Amygdala (tissue), 56 donors: ENCODE measurements around the gene DZIP1L.
A peak's percentile ranks its signal among the peaks of the same experiment; 100 is the strongest.

ENCODE experiments used
- DNase-seq, 56 donors: peaks; one replicate each; lab custom pipeline; 2025; lab: John Stamatoyannopoulos, UW

DZIP1L gene

DNA sequence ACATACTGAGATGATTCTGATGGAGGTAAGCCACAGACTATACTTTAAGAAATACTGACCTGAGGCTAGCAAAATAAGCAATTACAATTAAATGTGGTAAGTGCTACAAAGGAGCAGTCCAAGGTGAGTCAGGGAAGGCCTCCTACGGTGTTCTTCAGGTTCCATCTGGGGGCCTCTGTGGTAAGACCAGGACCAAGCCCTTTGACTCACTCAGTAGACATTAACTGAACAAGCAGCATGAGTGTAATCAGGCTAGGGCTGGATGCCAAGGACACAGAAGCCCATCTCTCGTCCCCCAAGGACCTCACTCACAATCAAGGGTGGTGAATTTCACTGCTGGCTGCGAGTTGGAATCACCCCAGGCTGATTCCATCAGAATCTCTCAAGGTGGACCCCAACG lies 37.3 kb downstream of the DZIP1L start:
- DNase-seq: no peak

DNA sequence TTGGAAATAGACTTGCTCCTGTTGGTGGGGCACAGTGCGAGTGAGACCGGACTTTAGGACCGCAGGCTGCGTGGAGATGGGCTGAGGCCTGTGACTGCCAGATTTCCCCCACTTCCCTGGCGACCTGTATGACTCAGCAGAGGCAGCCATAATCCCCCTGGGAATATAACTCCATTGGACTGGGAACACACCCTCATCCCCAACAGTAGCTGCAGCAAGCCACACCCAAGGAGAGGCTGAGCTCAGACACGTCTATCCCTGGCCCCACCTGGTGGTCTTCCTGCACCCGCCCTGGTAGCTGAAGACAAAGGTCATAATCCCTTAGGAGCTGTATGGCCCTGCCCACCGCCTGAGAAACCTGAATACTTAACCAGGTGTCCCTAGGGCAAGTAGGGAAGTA lies 42.6 kb downstream of the DZIP1L start:
- DNase-seq: no peak

DNA sequence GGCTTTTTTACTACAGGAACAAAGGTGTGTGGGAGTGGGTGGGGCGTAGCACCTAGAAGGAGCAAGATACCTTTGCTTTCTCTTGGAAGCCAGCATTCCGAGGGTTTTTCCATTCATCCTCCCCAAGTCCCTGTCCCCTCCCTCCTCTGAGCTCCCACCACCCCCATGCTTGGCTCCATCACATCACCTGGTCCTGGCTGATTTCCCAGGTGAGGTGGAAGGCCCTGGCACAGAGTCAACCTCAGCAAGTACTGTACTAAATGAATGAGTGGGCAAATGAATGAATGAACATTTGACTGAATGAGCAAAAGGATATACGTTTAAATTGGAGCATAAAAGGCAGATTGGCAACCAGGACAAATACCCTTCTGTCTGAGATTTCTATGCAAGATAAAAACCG lies 45.4 kb downstream of the DZIP1L start:
- no peak for DNase-seq

DNA sequence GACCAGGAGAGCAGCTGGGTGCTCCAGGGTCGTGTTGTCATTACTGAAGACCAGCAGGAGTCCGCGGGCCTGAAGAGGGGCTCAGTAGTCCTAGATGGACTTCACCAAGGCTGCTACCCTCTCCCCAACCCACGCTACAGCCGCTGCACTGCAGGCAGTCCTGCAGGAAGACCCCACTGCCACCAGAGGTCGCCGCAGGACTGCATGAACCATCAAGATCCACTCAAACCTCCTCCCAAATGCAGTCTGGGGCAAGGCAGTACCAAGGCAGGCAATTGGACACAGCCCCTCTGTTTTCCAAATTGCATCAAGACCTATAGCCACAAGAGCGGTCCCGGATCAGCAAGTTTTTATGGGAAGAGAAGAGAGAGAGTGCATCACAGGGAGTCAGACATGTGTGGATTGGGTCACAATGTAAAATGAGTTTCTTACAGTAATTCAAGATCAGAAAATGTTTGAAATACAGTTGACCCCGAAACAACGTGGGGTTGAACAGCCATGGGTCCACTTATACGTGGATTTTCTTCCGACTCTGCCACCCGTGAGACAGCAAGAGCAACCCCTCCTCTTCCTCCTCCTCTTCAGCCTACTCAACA lies 46.7 kb downstream of the DZIP1L start:
- DNase-seq: peak in 51 of 56 donors; percentile 12 to 80 (median 53)

DNA sequence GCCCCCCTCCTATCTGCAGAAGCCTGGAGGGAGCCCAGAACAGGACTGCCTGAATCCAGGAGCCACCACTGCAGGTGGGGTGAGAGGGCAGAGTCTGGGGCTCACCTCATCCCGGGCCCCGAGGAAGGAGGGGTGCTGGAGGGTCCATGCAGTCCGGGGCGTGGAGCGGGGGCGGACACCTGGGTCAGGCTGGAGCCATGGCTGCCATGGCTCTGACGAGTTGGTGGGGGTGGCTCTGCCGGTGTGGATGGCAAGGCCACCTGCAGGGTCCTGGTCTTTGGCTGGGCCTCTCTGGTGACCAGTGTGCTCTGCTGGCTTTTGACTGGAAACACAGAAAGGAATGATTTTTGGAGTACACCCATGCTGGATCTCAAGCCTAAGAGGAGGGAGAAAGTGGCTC lies 47.4 kb downstream of the DZIP1L start:
- no peak for DNase-seq

DNA sequence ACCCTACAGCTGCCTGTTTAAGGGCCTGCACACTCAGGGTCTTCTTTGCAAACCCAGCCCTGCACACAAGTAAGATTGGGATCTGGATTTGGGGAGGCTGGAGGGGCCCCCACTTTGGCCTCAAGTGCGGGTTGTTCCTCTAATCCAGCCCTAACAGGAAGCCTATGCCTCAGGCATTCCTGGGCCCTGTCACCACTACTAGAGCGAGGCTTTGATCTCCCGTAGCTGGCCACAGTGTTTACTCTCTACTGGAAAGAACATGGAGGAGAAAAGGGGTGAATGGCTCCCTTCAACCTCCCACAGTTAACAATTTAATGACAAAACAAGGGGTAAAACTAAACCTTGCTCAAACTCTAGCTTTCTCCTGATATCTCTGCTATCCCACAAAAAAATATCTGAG lies 48.4 kb downstream of the DZIP1L start:
- no peak for DNase-seq

DNA sequence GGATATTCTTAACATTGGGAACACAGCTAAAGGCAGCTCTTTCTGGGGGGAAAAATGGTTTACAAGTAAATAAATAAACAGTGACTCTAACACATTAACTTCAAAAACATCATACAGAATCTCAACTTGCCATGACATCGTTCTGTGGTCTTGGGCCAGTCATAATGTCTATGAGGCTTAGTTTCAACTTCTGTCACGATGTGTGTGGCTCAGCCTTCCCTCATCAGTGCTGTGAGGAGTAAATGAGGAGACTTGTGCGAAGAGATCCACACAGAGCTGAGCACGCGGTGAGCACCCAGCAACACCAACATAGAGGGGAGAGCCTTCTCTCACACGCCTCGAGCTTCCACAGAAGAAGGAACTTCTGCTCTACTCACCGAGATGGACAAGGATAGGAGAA lies 49.0 kb downstream of the DZIP1L start:
- DNase-seq: no peak

DNA sequence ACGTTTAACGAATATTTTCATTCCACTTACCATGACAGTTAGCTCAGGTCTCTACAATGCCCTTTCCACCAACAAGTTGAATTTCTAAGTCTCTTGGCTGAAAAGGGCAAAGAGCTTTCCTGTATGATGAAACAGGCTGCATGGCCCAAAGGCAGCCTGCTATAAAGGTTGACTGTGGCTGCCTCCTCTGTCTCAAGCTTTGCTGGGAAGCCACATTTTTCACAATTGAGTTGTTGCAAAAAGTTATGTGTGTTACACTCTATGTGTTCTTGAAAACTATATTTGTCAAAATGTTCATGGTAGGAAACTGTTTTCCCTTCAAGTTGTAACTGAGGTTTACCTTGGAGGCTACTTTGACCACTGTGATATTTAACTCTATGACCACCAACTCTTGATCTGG lies 49.5 kb downstream of the DZIP1L start:
- DNase-seq: no peak

DNA sequence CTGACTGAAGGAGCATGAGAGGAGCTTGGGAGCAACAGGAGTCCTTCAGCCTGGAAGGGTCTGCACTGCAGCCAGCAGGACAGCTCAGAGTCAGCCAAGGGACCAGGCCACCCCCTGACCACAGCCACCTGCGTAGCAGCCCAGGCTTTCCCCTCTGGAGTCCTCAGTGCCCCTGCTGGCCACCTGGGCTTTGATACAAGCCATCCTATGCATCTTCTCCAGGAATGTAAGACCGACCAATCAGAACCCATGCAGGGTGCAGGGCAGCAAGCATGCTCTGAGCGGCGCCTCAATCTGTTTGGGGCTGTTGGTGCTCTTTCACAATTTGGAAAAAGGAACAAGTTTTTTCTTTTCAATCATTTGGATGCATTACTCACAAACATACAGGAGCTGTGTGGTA lies 52.0 kb downstream of the DZIP1L start:
- no peak for DNase-seq

DNA sequence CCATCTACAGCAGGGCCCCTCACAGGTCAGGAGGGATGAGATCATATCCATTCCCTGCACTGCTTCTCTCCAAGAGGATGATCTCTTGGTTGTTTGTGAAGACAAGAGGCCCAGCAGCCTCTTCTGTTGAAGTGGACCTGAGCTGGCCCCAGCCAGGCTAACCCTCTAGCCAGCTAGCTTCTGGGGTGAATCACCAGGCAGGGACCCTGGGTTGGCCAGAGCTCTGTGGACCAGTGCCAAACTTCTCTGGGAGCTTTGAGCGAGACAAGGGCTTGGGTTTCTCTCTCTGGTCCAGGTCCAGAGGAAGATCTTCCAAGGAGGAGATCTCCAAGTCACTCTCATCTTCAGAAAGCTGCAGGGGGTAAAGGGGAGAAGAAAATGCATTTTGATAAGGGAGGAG lies 52.8 kb downstream of the DZIP1L start:
- DNase-seq: no peak

DNA sequence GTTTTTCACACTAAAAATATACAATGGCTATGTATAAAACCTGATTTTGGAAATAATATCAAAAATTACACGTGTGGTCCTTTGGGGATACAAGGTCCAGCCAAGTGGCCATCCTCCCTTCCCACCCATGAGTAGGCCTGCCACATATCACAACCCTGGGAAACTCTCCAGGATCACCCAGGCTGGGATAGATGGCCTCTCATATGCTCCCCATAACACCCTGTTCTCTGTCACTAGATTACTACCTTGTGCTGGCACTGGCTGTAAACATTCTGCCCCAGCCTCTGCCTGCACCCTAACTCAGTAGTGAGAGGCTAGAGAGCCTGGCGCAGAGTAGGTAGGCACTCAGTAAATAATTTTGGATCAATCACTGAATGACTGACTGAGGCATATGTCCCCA lies 53.4 kb downstream of the DZIP1L start:
- DNase-seq: no peak

DNA sequence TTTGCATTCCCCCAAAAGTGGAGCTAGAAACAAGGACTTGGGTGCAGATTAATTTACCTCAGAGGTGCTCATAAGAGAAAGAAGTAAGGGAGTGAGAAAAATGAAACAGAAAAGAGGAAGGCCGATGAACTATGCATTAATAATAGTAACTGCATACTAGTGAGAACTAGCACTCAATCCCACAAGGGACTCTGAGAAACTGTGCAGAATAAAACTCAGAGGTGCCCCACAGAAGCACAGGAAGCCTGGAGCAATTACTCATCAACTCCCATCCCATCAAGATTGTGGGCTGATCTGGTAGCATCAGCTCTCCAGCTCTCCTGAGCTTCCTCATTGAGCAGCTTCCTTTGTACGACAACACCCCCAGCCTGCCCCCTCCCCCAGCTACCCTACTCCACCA lies 54.6 kb downstream of the DZIP1L start:
- DNase-seq: no peak

DNA sequence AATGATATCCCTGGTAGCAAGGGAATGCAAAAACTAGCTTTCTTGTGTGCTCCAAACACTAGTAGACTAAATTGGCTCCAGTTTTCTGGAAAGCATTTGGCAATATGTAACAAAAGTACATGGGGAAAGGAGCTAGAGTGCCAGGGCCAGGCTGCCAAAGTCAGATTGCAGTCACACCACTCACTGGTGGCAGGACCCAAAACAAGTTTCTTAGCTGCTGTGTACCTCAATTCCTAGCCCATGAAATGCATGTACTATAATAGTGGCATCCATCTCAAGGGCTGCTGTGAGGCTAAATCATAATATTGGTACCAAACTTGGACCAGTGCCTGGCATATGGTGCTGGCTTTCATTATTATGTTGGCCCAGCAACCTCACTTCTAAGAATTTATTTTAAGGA lies 56.1 kb downstream of the DZIP1L start:
- no peak for DNase-seq

DNA sequence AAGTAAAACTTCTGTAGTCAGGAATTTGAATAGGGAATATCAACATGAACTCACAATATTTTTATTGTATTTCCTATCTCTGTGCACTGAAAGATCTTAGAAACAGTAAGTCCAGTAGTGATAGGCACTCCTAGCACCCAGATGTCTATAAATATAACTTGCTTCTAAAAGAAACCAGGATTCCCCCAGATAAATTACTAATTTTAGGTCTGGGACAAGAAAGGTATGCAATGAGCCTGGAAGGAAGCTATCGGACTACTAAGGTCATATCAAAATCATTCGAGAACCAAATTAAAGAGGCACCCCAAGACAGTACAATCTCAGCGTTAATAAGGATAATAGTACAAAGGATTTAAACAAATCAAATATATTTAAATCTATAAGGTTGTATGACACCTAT lies 58.0 kb downstream of the DZIP1L start:
- no peak for DNase-seq

DNA sequence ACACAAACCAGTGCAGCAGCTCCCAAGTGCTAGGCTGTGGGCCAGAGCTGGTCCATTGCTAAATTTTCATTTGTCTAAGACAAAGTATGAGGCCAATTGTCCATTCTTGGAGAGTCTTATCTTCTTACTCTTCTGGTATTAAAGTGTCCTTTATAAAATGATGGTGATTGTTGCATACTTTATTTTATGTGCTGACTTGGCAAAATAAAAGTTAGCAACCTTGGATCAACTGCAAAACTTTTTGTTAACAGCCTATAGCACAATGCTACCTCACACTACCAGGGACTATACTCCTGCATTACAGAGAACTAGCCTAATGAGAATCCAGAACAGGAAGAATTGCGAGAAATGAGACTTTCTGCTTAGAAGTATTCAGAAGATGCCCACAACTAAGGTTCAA lies 61.4 kb downstream of the DZIP1L start:
- DNase-seq: no peak

DNA sequence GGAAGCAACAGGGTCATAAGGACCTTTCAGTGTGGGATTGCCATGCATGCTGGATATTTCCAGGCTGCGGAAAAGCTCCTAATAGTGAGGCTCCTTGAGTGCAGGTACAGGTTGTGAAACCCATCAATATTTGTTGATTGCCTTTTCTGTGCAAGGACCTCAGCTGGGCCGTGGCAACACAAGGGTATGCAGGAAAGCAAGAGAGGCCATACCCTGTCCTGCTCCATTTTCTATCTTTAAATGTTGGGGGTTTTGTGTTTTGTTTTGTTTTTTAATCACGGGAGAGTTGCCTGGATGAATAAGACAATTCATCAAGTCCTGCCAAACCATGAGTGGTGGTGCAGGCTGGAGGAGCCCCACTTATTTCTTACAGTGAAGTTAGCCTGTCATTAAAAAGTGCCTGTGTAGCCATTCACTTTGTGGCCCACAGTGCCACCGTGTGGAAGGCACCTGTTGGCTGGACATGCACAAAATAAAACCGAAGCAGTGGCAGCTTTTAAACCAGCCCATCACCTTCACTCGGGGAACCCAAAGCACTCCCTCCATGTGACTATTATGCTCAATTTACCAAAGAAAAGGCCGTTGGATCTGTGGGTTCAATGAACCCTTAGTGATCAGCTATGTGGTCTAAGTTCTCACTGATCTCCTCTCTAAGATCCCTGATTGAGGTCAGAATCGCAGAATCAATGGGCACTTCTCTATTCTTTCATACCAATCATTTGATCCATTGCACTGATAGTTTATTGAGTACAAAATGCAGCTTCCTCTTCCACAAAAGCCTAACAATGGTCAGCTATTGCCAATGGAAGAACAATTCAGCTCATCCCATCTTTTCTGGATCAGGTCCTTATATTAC lies 63.2 kb downstream of the DZIP1L start:
- DNase-seq: peak in 10 of 56 donors; percentile 2 to 38 (median 16)

DNA sequence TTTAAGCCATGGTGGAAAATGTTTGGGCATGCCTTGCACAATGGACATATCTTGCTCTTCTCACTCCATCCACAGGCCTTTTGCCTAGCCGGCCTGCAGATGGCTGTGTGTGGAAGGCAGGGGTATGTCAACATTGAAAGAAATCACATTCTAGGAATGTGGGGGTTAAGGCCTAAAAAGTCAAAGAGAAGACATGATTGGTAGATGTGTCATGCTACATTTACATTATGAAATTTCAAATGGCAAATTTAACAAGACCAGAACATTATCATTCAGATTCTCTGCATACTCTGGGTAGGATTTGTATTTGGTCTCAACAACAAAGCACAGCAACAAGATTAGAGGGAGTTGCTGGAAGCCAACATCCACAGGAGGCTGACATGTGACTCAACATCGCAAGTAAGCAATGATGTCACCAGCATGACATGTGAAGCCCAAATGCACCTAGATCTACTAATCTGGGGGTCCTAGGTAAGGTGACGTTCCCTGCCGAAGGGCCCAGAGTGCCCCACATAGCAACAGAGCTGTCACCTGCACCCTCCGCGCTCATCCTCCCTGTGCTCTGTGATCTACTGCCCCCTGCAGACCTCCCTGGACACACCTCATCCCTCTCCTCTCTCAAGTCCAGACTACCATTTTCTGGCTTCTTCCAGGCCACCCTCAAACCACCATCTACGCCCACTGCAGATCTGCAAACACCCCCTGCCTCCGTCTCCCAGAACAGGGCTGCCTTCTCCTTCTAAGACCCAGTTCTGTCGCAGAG lies 66.1 kb downstream of the DZIP1L start:
- no peak for DNase-seq

DNA sequence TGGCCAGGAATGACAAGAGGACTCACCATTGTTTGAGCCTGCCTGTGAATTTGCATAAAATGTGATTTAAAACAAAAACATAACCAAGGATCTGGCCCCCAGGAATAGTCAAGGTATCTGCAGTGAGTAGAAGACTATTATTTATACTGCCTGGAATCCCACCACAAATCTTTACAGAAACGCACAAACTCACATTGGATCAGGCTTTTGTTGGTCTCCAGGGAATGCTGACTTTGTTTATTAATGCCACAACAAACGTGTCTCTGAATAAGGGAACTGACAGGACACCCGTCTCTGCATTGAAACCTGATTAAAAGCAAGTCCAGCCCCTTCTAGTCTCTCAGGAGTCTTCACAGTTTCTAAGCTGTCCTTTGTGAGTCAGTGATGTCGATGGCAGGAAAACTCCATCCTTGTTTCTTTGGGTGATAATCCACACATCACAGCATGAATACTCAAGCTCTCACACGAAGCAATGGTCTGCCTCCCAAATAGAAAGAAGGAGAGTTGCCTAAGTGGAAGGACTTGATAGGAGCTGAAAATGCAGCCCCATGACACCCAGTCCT lies 67.7 kb downstream of the DZIP1L start:
- DNase-seq: no peak

DNA sequence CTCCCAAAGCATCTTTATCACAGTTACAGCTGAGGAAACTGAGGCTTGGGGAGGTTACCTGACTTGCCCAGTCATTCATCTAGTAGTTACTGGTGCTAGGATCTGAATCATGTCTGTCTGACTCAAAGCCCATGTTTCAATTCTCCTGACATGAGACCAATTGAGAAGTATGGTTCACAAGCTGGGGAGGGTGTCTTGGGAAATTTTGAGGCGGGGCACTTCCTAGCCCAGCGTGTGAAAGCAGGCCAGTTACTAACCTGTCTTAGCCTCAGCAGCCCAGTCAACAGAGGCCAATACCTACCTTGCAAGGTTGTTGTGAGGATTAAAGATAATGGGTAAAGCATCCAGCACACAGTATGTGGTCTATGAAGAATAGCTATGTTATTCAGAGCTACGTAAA lies 68.5 kb downstream of the DZIP1L start:
- DNase-seq: no peak

DNA sequence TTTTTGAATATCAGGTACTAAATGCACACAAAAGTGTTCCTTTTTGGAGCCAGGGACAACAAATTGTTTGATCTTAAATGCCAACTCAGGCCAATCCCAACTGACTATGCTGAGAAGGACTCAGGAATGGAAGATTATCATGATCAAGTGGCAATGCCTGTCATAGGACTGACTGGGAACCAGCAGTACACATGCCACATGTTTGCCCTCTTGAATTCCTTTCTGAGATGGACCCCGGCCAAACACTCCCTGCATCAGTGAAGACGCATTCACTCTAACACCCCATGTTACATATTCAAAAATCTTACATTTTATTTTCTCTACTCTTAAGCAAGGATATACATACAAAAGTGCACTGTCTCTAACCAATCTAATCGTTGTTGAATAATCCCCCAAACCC lies 69.3 kb downstream of the DZIP1L start:
- DNase-seq: no peak

DNA sequence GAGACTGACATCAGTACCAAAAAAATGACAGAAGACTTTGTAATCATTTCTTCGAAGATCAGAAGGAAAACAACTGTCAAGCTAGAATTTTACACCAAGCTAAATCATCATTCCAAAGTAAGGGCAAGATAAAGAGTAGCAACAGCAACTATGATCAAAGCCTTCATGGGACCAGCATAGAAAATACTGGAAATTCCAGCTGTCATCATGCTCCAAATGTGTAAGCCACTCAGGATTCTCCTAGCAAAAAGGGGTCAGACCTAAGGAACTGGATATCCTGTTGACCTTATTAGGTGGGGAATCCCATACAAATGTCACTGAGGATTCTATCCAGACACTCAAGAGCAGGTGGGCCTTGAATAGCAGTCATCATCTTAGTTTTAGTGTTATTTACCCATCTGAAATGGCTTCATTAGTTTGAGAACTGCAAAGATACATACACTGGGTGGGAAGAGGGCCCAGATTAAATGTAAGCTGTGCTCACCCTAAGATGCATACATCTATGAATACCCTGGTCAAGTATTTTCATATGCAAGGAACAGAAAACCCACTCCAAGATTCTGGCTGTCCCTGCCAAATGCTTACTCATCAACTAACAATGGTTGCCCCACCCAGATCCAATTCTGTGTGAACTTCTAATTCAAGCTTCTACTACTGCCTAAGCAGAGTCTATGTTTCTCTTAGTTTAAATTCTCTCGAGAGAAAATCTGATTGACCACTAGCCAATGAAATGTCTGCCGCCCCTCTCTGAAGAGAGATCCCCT lies 72.0 kb downstream of the DZIP1L start:
- no peak for DNase-seq
